ENCODE results near the gene CAMSAP1. TPM values are rescaled to one million over a fixed set of nuclear protein-coding genes. Genes with fewer than 3 reads are reported as not detected.

The CAMSAP1 gene
- total and polyA plus RNA-seq, 9 of the 15 experiments (the other 6 are each of a cell fraction or from before 2014, with no cell fraction given): 1.5 to 28.8 (median 14.3) TPM

GRCh38 chr9:135776893-135777622, 130.3 kb downstream of the CAMSAP1 start (continued):
- TF ChIP-seq E2F6 (IDR thresholded peaks at IDR 0.05; ENCODE audit: borderline replicate concordance in 1 of 2, extremely low read depth in 1 of 2, insufficient read depth in 1 of 2, insufficient read length in 1 of 2, low read depth in 1 of 2, low read length in 1 of 2, poor library complexity in 1 of 2, severe bottlenecking in 1 of 2) (no peak), FOXA1 (IDR thresholded peaks at IDR 0.05; ENCODE audit: borderline replicate concordance) (no peak), POU5F1 (IDR thresholded peaks at IDR 0.05; ENCODE audit: borderline replicate concordance, low read depth, low read length, partially characterized antibody) (no peak), KAT2B (IDR thresholded peaks at IDR 0.05; ENCODE audit: low read depth, low read length) (no peak), ZSCAN32 (CRISPR knock-in tag; IDR thresholded peaks at IDR 0.05) (no peak), ZNF589 (CRISPR knock-in tag; IDR thresholded peaks at IDR 0.05; ENCODE audit: low read depth) (no peak), ZNF408 (CRISPR knock-in tag; IDR thresholded peaks at IDR 0.05; ENCODE audit: low read depth) (no peak), ATF7 (IDR thresholded peaks at IDR 0.05) (no peak), IRF2 (CRISPR knock-in tag; IDR thresholded peaks at IDR 0.05) (no peak), RERE (CRISPR knock-in tag; IDR thresholded peaks at IDR 0.05; ENCODE audit: borderline replicate concordance) (no peak), KLF10 (CRISPR knock-in tag; IDR thresholded peaks at IDR 0.05) (no peak), ZNF274 (IDR thresholded peaks at IDR 0.05; ENCODE audit: borderline replicate concordance, low read depth, low read length) (no peak), ZC3H11A (IDR thresholded peaks at IDR 0.05; ENCODE audit: low read depth, low read length) (no peak), BDP1 (IDR thresholded peaks at IDR 0.05; ENCODE audit: insufficient read depth, insufficient read length) (no peak)
